ENCODE measurements around the gene SCG3. TPM values are rescaled to one million over a fixed set of nuclear protein-coding genes. Genes with fewer than 3 reads are reported as not detected.

Gene SCG3
- total RNA-seq, 4 donors from 2014 or later, result 0.23 to 1.2 (median 0.43) TPM

- H3K9me3 ChIP-seq, result no peaks in the 10 kb centered on the region
- intact Hi-C loops (cut with DNase I), result no loop called here
- DNase-seq (ENCODE audit: extremely low spot score), result no peak
- H3K4me1 ChIP-seq, result no peaks in the 10 kb centered on the region
- no peak overlapping the region for H3K27ac ChIP-seq (replicated peaks in 1 of 4)
- no peak overlapping the region for H3K4me3 ChIP-seq
- no peaks in the 10 kb centered on the region for H3K27me3 ChIP-seq
- WGBS, result 37% methylated on average over 9 of the region's 9 CpGs
- no peak for TF ChIP-seq EP300 (IDR thresholded peaks at IDR 0.05)
- TF ChIP-seq POLR2A (IDR thresholded peaks at IDR 0.05; ENCODE audit: low read depth), result no peak
- no peak for TF ChIP-seq POLR2AphosphoS5 (IDR thresholded peaks at IDR 0.05)
- TF ChIP-seq, protein P1, sequence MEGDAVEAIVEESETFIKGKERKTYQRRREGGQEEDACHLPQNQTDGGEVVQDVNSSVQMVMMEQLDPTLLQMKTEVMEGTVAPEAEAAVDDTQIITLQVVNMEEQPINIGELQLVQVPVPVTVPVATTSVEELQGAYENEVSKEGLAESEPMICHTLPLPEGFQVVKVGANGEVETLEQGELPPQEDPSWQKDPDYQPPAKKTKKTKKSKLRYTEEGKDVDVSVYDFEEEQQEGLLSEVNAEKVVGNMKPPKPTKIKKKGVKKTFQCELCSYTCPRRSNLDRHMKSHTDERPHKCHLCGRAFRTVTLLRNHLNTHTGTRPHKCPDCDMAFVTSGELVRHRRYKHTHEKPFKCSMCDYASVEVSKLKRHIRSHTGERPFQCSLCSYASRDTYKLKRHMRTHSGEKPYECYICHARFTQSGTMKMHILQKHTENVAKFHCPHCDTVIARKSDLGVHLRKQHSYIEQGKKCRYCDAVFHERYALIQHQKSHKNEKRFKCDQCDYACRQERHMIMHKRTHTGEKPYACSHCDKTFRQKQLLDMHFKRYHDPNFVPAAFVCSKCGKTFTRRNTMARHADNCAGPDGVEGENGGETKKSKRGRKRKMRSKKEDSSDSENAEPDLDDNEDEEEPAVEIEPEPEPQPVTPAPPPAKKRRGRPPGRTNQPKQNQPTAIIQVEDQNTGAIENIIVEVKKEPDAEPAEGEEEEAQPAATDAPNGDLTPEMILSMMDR (IDR thresholded peaks at IDR 0.05), result no peak
- H3K36me3 ChIP-seq, result no peaks in the 10 kb centered on the region
Observed at GRCh38 chr15:51672155-51672687, 9.1 kb upstream of the SCG3 start.

DNA sequence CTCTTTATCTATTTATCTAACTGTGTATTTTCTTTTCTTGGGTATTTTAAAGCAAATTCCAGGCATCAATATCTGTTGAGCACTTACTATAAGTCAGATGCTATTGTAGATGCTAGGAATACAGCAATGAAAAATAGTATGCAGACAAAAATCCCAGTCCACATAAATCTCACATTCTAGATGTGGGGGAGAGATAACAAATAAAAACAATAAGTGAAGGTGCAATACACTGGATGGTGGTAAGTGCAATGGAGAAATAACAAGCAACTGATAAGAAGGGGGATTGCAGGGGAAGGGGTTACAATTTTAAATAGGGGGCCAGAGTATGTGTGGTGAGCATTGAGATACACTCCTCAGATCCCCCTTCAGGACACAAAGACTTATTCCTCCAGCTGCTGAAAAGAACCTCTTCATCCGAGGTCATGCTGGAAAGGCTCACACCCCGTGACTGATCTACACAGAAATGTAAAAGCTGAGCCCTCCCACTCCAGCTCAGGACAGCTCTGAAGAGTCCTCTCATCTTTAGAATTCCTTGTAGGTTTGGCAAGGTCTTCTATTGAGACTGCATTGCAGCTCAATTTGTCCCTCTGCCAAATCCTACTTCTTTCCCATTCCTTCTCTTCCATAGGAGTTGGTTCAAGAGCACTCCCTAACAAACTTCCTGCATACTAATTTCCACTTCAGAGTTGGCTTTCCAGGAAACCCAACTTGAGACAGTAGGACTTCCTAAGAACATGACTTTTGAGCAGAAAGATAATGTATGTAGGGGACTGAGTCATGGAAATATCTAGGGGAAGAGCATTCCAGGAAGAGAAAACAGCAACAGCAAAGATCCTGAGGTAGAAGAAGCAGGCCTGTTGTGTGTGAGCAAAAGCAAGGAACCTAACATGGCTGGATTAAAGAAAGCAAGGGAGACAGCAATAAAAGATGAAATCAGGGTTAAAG, 8.1 kb upstream of the SCG3 start:
- TF ChIP-seq POLR2AphosphoS5 (IDR thresholded peaks at IDR 0.05), result no peak
- no peak for TF ChIP-seq POLR2A (IDR thresholded peaks at IDR 0.05; ENCODE audit: low read depth)
- no peak for TF ChIP-seq EP300 (IDR thresholded peaks at IDR 0.05)
- TF ChIP-seq, protein P1 (IDR thresholded peaks at IDR 0.05), result no peak
- H3K4me3 ChIP-seq, result no peak overlapping the region

GRCh38 chr15:51675234-51675633, 6.1 kb upstream of the SCG3 start:
- no peak overlapping the region for H3K4me3 ChIP-seq
- no peak for TF ChIP-seq EP300 (IDR thresholded peaks at IDR 0.05)
- TF ChIP-seq, protein P1 (IDR thresholded peaks at IDR 0.05), result no peak
- TF ChIP-seq POLR2A (IDR thresholded peaks at IDR 0.05; ENCODE audit: low read depth), result no peak
- TF ChIP-seq POLR2AphosphoS5 (IDR thresholded peaks at IDR 0.05), result no peak
- 42% methylated on average over 1 of the region's 1 CpG for WGBS
- intact Hi-C loops (cut with DNase I), result no loop called here
- no peak overlapping the region for H3K27ac ChIP-seq (replicated peaks in 1 of 4)
- no peaks in the 10 kb centered on the region for H3K36me3 ChIP-seq
- H3K27me3 ChIP-seq, result no peaks in the 10 kb centered on the region
- H3K9me3 ChIP-seq, result no peaks in the 10 kb centered on the region
- H3K4me1 ChIP-seq, result no peaks in the 10 kb centered on the region
- no peak for DNase-seq (ENCODE audit: extremely low spot score)

More for the DNA sequence above, 8.1 kb upstream of the SCG3 start:
- H3K36me3 ChIP-seq, result no peaks in the 10 kb centered on the region
- H3K27ac ChIP-seq (replicated peaks in 1 of 4), result no peak overlapping the region
- no peaks in the 10 kb centered on the region for H3K27me3 ChIP-seq
- H3K9me3 ChIP-seq, result no peaks in the 10 kb centered on the region
- no peak for DNase-seq (ENCODE audit: extremely low spot score)
- intact Hi-C loops (cut with DNase I), result no loop called here
- H3K4me1 ChIP-seq, result no peaks in the 10 kb centered on the region
- WGBS, result 52% methylated on average over 2 of the region's 2 CpGs

GRCh38 chr15:51677021-51677420, 4.3 kb upstream of the SCG3 start:
- WGBS, result 87% methylated on average over 1 of the region's 1 CpG
- H3K27me3 ChIP-seq, result peaks cover 0 to 15% (median 3%) of the 10 kb centered on the region in 4 donors
- peaks cover 3 to 8% (median 8%) of the 10 kb centered on the region in 4 donors for H3K4me1 ChIP-seq
- no peak overlapping the region for H3K27ac ChIP-seq (replicated peaks in 1 of 4)
- DNase-seq (ENCODE audit: extremely low spot score), result no peak
- no peak overlapping the region for H3K4me3 ChIP-seq
- H3K9me3 ChIP-seq, result no peaks in the 10 kb centered on the region
- no peaks in the 10 kb centered on the region for H3K36me3 ChIP-seq
- TF ChIP-seq POLR2A (IDR thresholded peaks at IDR 0.05; ENCODE audit: low read depth) (no peak), EP300 (IDR thresholded peaks at IDR 0.05) (no peak), POLR2AphosphoS5 (IDR thresholded peaks at IDR 0.05) (no peak)
- TF ChIP-seq, protein P1 (IDR thresholded peaks at IDR 0.05), result no peak
- intact Hi-C loops (cut with DNase I), result no loop called here
